HG03066 (cell line): ENCODE results near the gene STXBP6.

Experiments
- ATAC-seq: cut with Tn5 transposase; IDR thresholded peaks from one replicate; pipeline ENCODE4 v1.9.1; 2021; ENCODE audit warnings: low read depth; ENCODE audit not compliant: unreplicated experiment

Gene STXBP6

GRCh38 chr14:24892497-24893051, 157.4 kb downstream of the STXBP6 start:
- ATAC-seq = no peak

GRCh38 chr14:24891987-24892496, 157.9 kb downstream of the STXBP6 start:
- no peak for ATAC-seq

DNA sequence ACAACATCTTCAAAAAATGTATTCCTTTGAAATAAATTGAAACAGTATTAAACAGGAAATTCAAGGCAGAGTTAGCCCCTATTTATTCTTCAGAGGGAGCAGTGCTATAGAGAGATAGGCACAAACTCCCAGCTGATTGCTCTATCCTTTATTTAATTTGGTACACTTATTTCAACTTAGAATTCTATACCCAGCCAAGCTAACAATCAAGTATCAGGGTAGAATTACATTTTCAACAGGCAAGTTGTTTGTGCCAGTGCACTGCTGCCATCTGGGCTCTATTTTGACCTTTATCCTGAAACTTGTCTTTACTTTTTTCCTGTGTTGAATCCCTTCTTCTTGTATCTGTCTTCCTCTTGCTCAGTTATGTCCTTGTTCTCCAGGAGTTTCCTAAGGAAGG, 159.2 kb downstream of the STXBP6 start:
- no peak for ATAC-seq

- no peak for ATAC-seq
Measured at GRCh38 chr14:24889843-24890242, 160.1 kb downstream of the STXBP6 start.

GRCh38 chr14:24888532-24888931, 161.4 kb downstream of the STXBP6 start:
- no peak for ATAC-seq

DNA sequence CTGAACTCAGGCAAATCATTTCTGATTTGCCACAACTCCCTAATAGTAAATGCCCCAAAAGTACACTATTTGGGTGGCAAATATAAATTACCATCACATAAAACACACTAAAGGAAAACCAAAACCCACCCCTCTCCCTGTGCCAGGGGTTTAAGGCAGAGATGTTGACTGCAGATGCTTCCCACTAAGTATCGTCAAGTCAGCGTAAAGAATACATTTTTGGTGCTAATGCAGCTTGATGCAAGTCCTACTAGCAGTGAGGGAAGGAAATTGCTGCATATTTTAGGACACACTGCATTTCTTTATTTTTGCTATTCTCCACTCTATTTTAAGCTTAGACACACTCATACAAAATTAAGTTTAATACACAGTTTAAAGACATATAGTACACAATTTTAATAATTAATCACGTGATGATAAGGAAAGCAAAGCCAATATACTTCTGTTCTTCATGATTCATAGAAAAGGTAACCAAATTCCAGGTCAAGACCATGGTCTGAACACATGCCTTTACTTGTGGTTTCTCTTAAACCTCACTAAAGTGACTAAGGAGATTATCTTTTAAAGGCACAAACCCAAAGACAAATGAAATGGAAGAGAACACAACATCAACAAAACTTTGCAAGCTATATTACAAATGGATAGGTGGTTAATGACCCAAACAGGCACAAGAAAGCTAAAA, 162.2 kb downstream of the STXBP6 start:
- no peak for ATAC-seq

DNA sequence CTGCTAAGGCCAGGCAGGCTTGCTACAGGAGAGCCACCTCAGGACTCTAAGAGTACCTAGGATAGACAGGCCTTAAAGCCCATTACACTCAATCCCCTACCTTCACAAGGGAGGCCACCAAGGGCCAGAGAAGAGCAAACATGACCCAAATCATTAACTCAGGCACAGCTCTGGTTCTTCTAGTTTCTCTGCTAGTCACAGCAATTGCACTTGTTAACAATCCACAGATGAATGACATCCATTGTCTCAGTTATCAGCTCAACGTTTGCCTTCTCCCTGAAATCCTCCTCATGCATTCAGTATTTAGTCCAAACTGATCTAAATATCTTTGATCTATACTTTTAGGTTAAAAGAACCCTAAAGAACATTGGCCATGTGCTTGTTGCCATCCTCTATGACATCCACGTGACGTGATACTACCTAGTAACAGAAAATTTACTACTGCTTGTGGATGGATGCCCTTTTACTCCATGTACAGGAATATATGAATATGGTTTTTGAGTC, 164.5 kb downstream of the STXBP6 start:
- ATAC-seq = no peak

- no peak for ATAC-seq
Measured at GRCh38 chr14:24883576-24883975, 166.4 kb downstream of the STXBP6 start.

GRCh38 chr14:24881116-24881893, 168.6 kb downstream of the STXBP6 start:
- ATAC-seq = no peak

GRCh38 chr14:24880689-24881088, 169.3 kb downstream of the STXBP6 start:
- no peak for ATAC-seq

GRCh38 chr14:24879661-24880386, 170.1 kb downstream of the STXBP6 start:
- no peak for ATAC-seq

DNA sequence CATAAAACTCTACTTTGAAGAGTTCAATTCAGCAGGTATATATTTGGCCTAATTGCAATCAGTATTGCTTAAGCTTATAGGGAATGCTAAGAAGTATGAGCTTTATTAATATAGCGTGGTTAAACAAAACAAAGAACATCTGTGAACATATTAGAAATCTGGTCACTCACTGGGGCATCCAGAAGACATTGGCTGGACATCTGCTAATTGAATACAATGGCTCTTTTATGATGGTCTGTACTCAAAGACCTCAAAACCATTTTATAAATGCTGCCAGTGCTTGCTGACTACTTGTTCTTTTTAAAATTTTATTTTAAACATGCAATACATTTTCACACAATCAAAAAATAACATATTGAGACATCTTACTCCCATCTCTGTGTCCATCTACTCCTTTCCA, 173.0 kb downstream of the STXBP6 start:
- ATAC-seq = no peak

- no peak for ATAC-seq
Measured at GRCh38 chr14:24875991-24876878, 173.7 kb downstream of the STXBP6 start.

- ATAC-seq = no peak
Measured at GRCh38 chr14:24875203-24875838, 174.6 kb downstream of the STXBP6 start.

GRCh38 chr14:24874514-24875202, 175.3 kb downstream of the STXBP6 start:
- ATAC-seq = no peak

GRCh38 chr14:24873551-24873950, 176.4 kb downstream of the STXBP6 start:
- ATAC-seq = no peak

GRCh38 chr14:24870949-24871701, 178.8 kb downstream of the STXBP6 start:
- no peak for ATAC-seq

DNA sequence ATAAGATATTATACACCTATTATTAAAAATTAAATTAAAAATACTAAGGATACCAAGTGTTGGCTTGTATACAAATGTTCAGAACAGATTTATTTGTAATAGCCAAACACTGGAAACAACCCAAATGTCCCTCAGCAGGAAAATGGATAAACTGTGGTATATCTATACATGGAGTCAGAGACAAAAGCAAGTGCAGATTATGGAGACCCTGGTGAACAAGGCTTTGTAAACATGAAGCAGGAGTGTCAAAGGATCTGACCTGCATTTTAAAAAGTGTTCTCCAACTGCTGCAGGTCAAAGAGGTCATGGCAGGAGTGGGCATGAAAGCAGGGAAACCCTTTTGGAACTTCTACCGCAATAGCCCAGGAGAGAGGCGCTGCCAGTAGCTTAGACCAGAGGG, 181.6 kb downstream of the STXBP6 start:
- ATAC-seq = no peak
